Hematopoietic multipotent progenitor cell treated with erythropoietin and hydrocortisone succinate and interleukin-3 and kit ligand, for 17 days (in vitro differentiated cells): ENCODE measurements around the gene GDAP1L1.
"Not testable (repeated sequence)": the region's sequence is repeated elsewhere in the genome, so short reads cannot be mapped to it uniquely, and the experiment has no call there.

Experiments
- DNase-seq: peaks from one replicate; pipeline ENCODE4 v3.0.0-alpha.2; 2015; ENCODE audit warnings: low spot score

Gene GDAP1L1

GRCh38 chr20:44219791-44220190, 27.3 kb upstream of the GDAP1L1 start:
- DNase-seq: no peak

- DNase-seq: peak; percentile 63
Measured at GRCh38 chr20:44221368-44221954, 25.6 kb upstream of the GDAP1L1 start.

GRCh38 chr20:44222027-44222426, 25.1 kb upstream of the GDAP1L1 start:
- DNase-seq: no peak

GRCh38 chr20:44222633-44223368, 24.3 kb upstream of the GDAP1L1 start:
- DNase-seq: peak; percentile 41

- DNase-seq: no peak
Measured at GRCh38 chr20:44223721-44224120, 23.4 kb upstream of the GDAP1L1 start.

- peak; percentile 55 for DNase-seq
Measured at GRCh38 chr20:44224637-44225036, 22.5 kb upstream of the GDAP1L1 start.

- DNase-seq: no peak
Measured at GRCh38 chr20:44228465-44229258, 18.4 kb upstream of the GDAP1L1 start.

GRCh38 chr20:44231193-44231592, 15.9 kb upstream of the GDAP1L1 start:
- DNase-seq: no peak

GRCh38 chr20:44231713-44232468, 15.2 kb upstream of the GDAP1L1 start:
- DNase-seq: no peak

- not testable (repeated sequence) for DNase-seq
Measured at GRCh38 chr20:44232469-44232856, 14.6 kb upstream of the GDAP1L1 start.

GRCh38 chr20:44233436-44234016, 13.6 kb upstream of the GDAP1L1 start:
- DNase-seq: no peak

GRCh38 chr20:44234566-44235317, 12.4 kb upstream of the GDAP1L1 start:
- no peak for DNase-seq

GRCh38 chr20:44235702-44236101, 11.4 kb upstream of the GDAP1L1 start:
- no peak for DNase-seq

GRCh38 chr20:44236840-44237239, 10.3 kb upstream of the GDAP1L1 start:
- not testable (repeated sequence) for DNase-seq

GRCh38 chr20:44241796-44242195, 5.3 kb upstream of the GDAP1L1 start:
- no peak for DNase-seq

- no peak for DNase-seq
Measured at GRCh38 chr20:44245977-44246376, 1.1 kb upstream of the GDAP1L1 start.

- DNase-seq: no peak
Measured at GRCh38 chr20:44247586-44248409, 690 bp downstream of the GDAP1L1 start.

- no peak for DNase-seq
Measured at GRCh38 chr20:44248410-44248759, 1.3 kb downstream of the GDAP1L1 start.

- no peak for DNase-seq
Measured at GRCh38 chr20:44251284-44251683, 4.2 kb downstream of the GDAP1L1 start.

- DNase-seq: no peak
Measured at GRCh38 chr20:44253528-44253927, 6.4 kb downstream of the GDAP1L1 start.
